HepG2 (cell line): Measurements from ENCODE around the gene GINS3. TPM values are rescaled to one million over a fixed set of nuclear protein-coding genes. Genes with fewer than 3 reads are reported as not detected.

Source experiments
- ATAC-seq: fragments of 200-7000 bp; cut with Tn5 transposase; 3 replicates; pipeline ENCODE4 v1.9.1; 2020; ENCODE audit warnings: mild to moderate bottlenecking, moderate library complexity
- BruUV-seq: library from RNA; stranded (reverse); fragments of 400-500 nt; replicated peaks from 2 replicates; lab custom pipeline; 2021; lab: Mats Ljungman, UMichigan
- CTCF ChIA-PET: fragments of 300-600 bp; formaldehyde crosslinking; extraction: SDS; loops from one replicate; lab custom pipeline; 2021; ENCODE audit warnings: low total read pairs, inconsistent platforms, low intra/inter-chr PET ratio; lab: Yijun Ruan, JAX
- POLR2A ChIA-PET: fragments of 350-600 bp; sonication (Branson Sonifier 250); formaldehyde crosslinking; loops from one replicate; lab custom pipeline; 2020; ENCODE audit warnings: antibody characterized with exemption, inconsistent platforms; lab: Yijun Ruan, JAX
- DNase-seq: peaks from one replicate; pipeline ENCODE4 v3.0.0-alpha.2; 2015; ENCODE audit warnings: low spot score
- FAIRE-seq: peaks from 3 replicates; lab custom pipeline; 2011; peaks lifted over from hg19 to GRCh38; lab: Jason Lieb, UNC
- H2AFZ ChIP-seq: one replicate; pipeline ENCODE4 v1.6.1; 2011; ENCODE audit warnings: low read length, inconsistent platforms
- H3K27ac ChIP-seq: fragments of 300-600 bp; 3 replicates; pipeline ENCODE4 v1.8.0; 2011; ENCODE audit warnings: mixed run types, mild to moderate bottlenecking, mixed read lengths, low read length, inconsistent platforms; ENCODE audit not compliant: insufficient read depth; ENCODE audit errors: extremely low read length
- H3K27me3 ChIP-seq, 2 experiments: fragments of 200-600 bp in 1 of 2; 2 replicates in 1 of 2; 3 replicates in 1 of 2; pipeline versions ENCODE4 v1.6.0 to v1.8.0; 2011; ENCODE audit warnings: low read length in 2 of 2, mild to moderate bottlenecking in 2 of 2, moderate library complexity in 2 of 2, inconsistent platforms in 1 of 2; ENCODE audit not compliant: insufficient read depth in 2 of 2, control insufficient read depth in 1 of 2
- H3K36me3 ChIP-seq, 2 experiments: fragments of 200-600 bp in 1 of 2; replicated peaks in 1 of 2; 2 replicates in 1 of 2; 3 replicates in 1 of 2; pipeline versions ENCODE4 v1.5.1 to v1.8.0; 2011; ENCODE audit warnings: low read length in 2 of 2, inconsistent platforms in 1 of 2; ENCODE audit not compliant: insufficient read depth in 2 of 2, control insufficient read depth in 1 of 2
- H3K4me1 ChIP-seq: 2 replicates; pipeline ENCODE4 v1.5.1; 2012; ENCODE audit warnings: low read length, inconsistent platforms; ENCODE audit not compliant: insufficient read depth
- H3K4me2 ChIP-seq: 2 replicates; pipeline ENCODE4 v1.6.0; 2011; ENCODE audit warnings: low read depth, low read length, inconsistent platforms
- H3K4me3 ChIP-seq, 3 experiments: fragments of 200-600 bp in 1 of 3; sonication (generic), shearing (Covaris generic) in 1 of 3; replicated peaks in 1 of 3; 2 replicates each; pipeline ENCODE4 v1.5.1; 2011 to 2016; ENCODE audit warnings: low read length in 3 of 3, inconsistent platforms in 2 of 3, low read depth in 2 of 3, mild to moderate bottlenecking in 2 of 3, control low read depth in 1 of 3, mixed read lengths in 1 of 3; ENCODE audit not compliant: insufficient read depth in 1 of 3
- H3K79me2 ChIP-seq: one replicate; pipeline ENCODE4 v1.6.1; 2011; ENCODE audit warnings: low read length, inconsistent platforms; ENCODE audit not compliant: insufficient read depth
- H3K9ac ChIP-seq: 2 replicates; pipeline ENCODE4 v1.6.0; 2011; ENCODE audit warnings: mild to moderate bottlenecking, low read depth, low read length, inconsistent platforms; ENCODE audit not compliant: insufficient read depth
- H3K9me3 ChIP-seq: 2 replicates; pipeline ENCODE4 v1.5.1; 2012; ENCODE audit warnings: mild to moderate bottlenecking, low read length
- H4K20me1 ChIP-seq: 2 replicates; pipeline ENCODE4 v1.6.0; 2011; ENCODE audit warnings: inconsistent platforms, mild to moderate bottlenecking, low read length, moderate library complexity; ENCODE audit not compliant: insufficient read depth
- CEBPG ChIP-seq: IDR thresholded peaks from 2 replicates; pipeline ENCODE4 v1.6.1; 2016
- CHD2 ChIP-seq: IDR thresholded peaks from 2 replicates; pipeline ENCODE4 v1.6.1; 2011; ENCODE audit warnings: low read depth, low read length, improper control_type of control experiment
- DNMT3B ChIP-seq: conservative IDR thresholded peaks from 2 replicates; pipeline ENCODE4 v1.6.1; 2016; ENCODE audit warnings: missing biosample characterization, control low read depth
- EP300 ChIP-seq, 3 experiments: sonication (generic) in 1 of 3; formaldehyde crosslinking in 1 of 3; IDR thresholded peaks; 2 replicates each; pipeline versions ENCODE4 v1.5.1 to v1.6.1; 2011 to 2020; ENCODE audit warnings: low read depth in 2 of 3, low read length in 2 of 3, borderline replicate concordance in 1 of 3, improper control_type of control experiment in 1 of 3, mild to moderate bottlenecking in 1 of 3, missing genetic modification reagents in 1 of 3, moderate library complexity in 1 of 3
- HOXA7 ChIP-seq: sonication (generic); formaldehyde crosslinking; IDR thresholded peaks from 2 replicates; pipeline ENCODE4 v1.8.1; 2022; ENCODE audit warnings: mild to moderate bottlenecking, missing genetic modification reagents, moderate library complexity
- JUND ChIP-seq: sonication (generic); formaldehyde crosslinking; IDR thresholded peaks from 2 replicates; pipeline ENCODE4 v1.8.0; 2022; ENCODE audit warnings: mild to moderate bottlenecking, missing genetic modification reagents
- KAT7 ChIP-seq: IDR thresholded peaks from 2 replicates; pipeline ENCODE4 v1.6.1; 2018; ENCODE audit warnings: borderline replicate concordance, missing compliant biosample characterization
- MAFF ChIP-seq: IDR thresholded peaks from 2 replicates; pipeline ENCODE4 v1.6.1; 2011; ENCODE audit warnings: low read depth, low read length, improper control_type of control experiment
- MTA1 ChIP-seq: sonication (generic); formaldehyde crosslinking; IDR thresholded peaks from 2 replicates; pipeline ENCODE4 v1.4.0; 2020; ENCODE audit warnings: missing genetic modification reagents, mild to moderate bottlenecking, borderline replicate concordance
- PCBP1 ChIP-seq: fragments of 200-400 bp; formaldehyde crosslinking; IDR thresholded peaks from 2 replicates; pipeline ENCODE4 v1.6.1; 2017; ENCODE audit warnings: mild to moderate bottlenecking, low read depth, low read length, borderline replicate concordance
- POLR2AphosphoS5 ChIP-seq: IDR thresholded peaks from 2 replicates; pipeline ENCODE4 v1.6.1; 2012; ENCODE audit warnings: low read depth, low read length
- PRMT3 ChIP-seq: sonication (generic); formaldehyde crosslinking; IDR thresholded peaks from 2 replicates; pipeline ENCODE4 v1.8.1; 2022; ENCODE audit warnings: low read depth, mild to moderate bottlenecking, moderate library complexity, missing genetic modification reagents, borderline replicate concordance
- RARA ChIP-seq: IDR thresholded peaks from 2 replicates; pipeline ENCODE4 v1.6.1; 2016; ENCODE audit warnings: missing genetic modification reagents, missing compliant biosample characterization
- ZBTB8A ChIP-seq: sonication (generic); formaldehyde crosslinking; IDR thresholded peaks from 2 replicates; pipeline ENCODE4 v1.4.0; 2020; ENCODE audit warnings: mild to moderate bottlenecking, low read depth, missing genetic modification reagents, borderline replicate concordance
- ZNF10 ChIP-seq: sonication (generic); formaldehyde crosslinking; IDR thresholded peaks from 2 replicates; pipeline ENCODE4 v1.4.0; 2020; ENCODE audit warnings: mild to moderate bottlenecking, low read depth, missing genetic modification reagents, borderline replicate concordance
- ZNF121 ChIP-seq: sonication (generic); formaldehyde crosslinking; IDR thresholded peaks from 2 replicates; pipeline ENCODE4 v1.5.0; 2020; ENCODE audit warnings: mild to moderate bottlenecking, missing genetic modification reagents
- ZNF256 ChIP-seq: sonication (generic); formaldehyde crosslinking; conservative IDR thresholded peaks from 2 replicates; pipeline ENCODE4 v1.4.0; 2020; ENCODE audit warnings: missing genetic modification reagents
- ZNF34 ChIP-seq: sonication (generic); formaldehyde crosslinking; IDR thresholded peaks from 2 replicates; pipeline ENCODE4 v1.4.0; 2020; ENCODE audit warnings: mild to moderate bottlenecking, missing genetic modification reagents, borderline replicate concordance
- ZNF549 ChIP-seq: sonication (generic); formaldehyde crosslinking; IDR thresholded peaks from 2 replicates; pipeline ENCODE4 v1.5.0; 2020; ENCODE audit warnings: missing genetic modification reagents
- ZNF644 ChIP-seq: IDR thresholded peaks from 2 replicates; pipeline ENCODE4 v1.6.1; 2016; ENCODE audit warnings: low read depth
- ZNF652 ChIP-seq: IDR thresholded peaks from 2 replicates; pipeline ENCODE4 v1.6.1; 2016; ENCODE audit warnings: low read depth, borderline replicate concordance
- ZNF720 ChIP-seq: sonication (generic); formaldehyde crosslinking; IDR thresholded peaks from 2 replicates; pipeline ENCODE4 v1.4.0; 2020; ENCODE audit warnings: missing genetic modification reagents
- WGBS: methylation state at CpG from one replicate; pipeline ENCODE4 v1.1.6; 2017; ENCODE audit warnings: low lambda C conversion rate; 5-methylcytosine and 5-hydroxymethylcytosine counted together
- in situ Hi-C: cut with HindIII; loops from 2 replicates; pipeline ENCODE4 v1.10.0; 2017; ENCODE audit warnings: low pct_unique_long_range_greater_than_20kb; ENCODE audit not compliant: extremely low pct_ligation_motif_present
- intact Hi-C: fragments of 100-400 bp; cut with micrococcal nuclease; formaldehyde crosslinking; loops from one replicate; pipeline ENCODE4 v1.10.0; 2022; ENCODE audit not compliant: unreplicated experiment
- polyA plus RNA-seq, 8 experiments: library from polyadenylated mRNA; depleted of rRNA in 3 of 8; stranded (reverse) in 7 of 8; unstranded in 1 of 8; fragments of >200 nt; fragmentation: Illumina TruSeq in 4 of 8; extraction: Trizol in 4 of 8; gene quantifications; 2 replicates each; pipeline versions ENCODE4 v1.2.1 to v1.2.3, GENCODE V29; 2011 to 2016; ENCODE audit warnings: low read depth in 4 of 8, missing spikeins in 1 of 8, mixed read lengths in 1 of 8; ENCODE audit not compliant: insufficient read depth in 1 of 8
- total RNA-seq, 5 experiments: library from RNA; depleted of rRNA; stranded (reverse); fragments of >200 nt; fragmentation: Illumina TruSeq; extraction: Trizol; gene quantifications; 2 replicates each; pipeline ENCODE4 v1.2.3, GENCODE V29; 2016; ENCODE audit warnings: low read depth in 1 of 5
- TF ChIP-seq, protein P1 (sequence below): IDR thresholded peaks from 2 replicates; pipeline ENCODE4 v1.6.1; 2016
- TF ChIP-seq, protein P2 (sequence below): sonication (generic); formaldehyde crosslinking; IDR thresholded peaks from 2 replicates; pipeline ENCODE4 v1.5.1; 2020; ENCODE audit warnings: missing genetic modification reagents, mild to moderate bottlenecking, borderline replicate concordance

GINS3 gene
- total and polyA plus RNA-seq, 2 of the 13 experiments (the other 11 are each of a cell fraction or from before 2014, with no cell fraction given), result 6.5 to 19.3 TPM

DNA sequence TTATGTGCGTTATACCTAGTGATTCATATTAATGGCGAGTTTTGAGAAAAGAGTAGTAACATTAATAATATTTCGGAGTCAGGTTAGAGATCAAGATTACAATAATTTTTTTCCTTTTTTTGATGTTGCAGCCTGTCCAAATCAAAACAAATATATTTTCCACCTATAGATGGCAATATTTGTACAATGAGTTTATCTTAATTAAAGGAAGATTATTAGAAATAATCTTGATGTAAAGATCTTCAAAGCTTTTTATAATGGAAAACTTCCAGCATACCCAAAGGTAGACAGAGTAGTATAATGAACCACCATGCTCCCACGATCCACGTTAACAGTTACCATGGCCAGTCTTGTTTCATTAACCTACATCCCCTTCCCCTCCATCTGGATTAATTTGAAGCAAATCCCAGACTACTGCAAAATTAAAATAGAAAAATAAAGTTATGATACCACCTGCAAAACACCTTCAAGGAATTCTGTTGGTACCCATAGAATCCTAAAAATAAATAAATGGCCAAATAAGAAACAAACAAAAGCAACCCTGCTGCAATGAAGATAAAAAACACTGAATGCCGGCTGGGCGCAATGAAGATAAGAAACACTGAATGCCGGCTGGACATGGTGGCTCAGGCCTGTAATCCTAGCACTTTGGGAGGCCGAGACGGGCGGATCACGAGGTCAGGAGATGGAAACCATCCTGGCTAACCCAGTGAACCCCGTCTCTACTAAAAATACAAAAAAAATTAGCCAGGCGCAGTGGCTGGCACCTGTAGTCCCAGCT lies 46.5 kb upstream of the GINS3 start (continued):
- TF ChIP-seq, protein P1, sequence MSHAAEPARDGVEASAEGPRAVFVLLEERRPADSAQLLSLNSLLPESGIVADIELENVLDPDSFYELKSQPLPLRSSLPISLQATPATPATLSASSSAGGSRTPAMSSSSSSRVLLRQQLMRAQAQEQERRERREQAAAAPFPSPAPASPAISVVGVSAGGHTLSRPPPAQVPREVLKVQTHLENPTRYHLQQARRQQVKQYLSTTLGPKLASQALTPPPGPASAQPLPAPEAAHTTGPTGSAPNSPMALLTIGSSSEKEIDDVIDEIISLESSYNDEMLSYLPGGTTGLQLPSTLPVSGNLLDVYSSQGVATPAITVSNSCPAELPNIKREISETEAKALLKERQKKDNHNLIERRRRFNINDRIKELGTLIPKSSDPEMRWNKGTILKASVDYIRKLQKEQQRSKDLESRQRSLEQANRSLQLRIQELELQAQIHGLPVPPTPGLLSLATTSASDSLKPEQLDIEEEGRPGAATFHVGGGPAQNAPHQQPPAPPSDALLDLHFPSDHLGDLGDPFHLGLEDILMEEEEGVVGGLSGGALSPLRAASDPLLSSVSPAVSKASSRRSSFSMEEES, result no peak
- TF ChIP-seq HOXA7 (CRISPR knock-in tag) (no peak), ZNF652 (no peak), ZNF10 (no peak), MAFF (no peak), MTA1 (no peak), CHD2 (no peak), RARA (CRISPR knock-in tag) (no peak), POLR2AphosphoS5 (no peak), EP300 (IDR thresholded peaks at IDR 0.05; ENCODE audit: low read depth in 2 of 2, low read length in 2 of 2) (no peak), EP300 (CRISPR knock-in tag; IDR thresholded peaks at IDR 0.05; ENCODE audit: borderline replicate concordance) (no peak), DNMT3B (CRISPR knock-in tag) (no peak)

DNA sequence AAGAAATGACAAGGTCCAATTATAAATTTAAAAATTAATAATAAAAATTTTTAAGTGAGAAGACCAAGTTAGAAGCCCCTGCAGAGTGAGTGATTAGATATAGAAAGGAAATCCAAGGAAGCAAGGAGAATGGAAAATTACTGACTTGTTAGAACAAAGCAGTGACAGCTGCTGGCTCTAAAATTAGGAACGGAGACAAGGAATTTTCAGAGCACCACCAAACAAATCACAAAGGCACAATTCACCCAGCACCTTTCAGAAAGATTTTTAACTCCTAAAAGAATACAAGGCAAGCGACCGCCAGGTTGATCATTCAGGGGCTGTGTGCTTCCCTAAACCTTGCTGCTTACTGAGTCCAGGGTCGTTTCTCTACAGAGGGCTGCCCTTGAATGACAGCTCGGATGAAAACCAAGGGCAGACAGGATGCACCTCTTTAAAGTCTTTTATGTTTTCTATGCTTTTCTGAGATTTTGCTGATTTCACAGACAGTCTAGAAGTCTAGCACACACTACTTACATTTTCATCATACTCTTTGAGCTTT lies 45.4 kb upstream of the GINS3 start:
- H3K9ac ChIP-seq, result no peak overlapping the region
- H3K27me3 ChIP-seq, result peaks cover 0 to 16% of the 10 kb centered on the region in 2 experiments; a peak in 2 of 5 replicates
- ChIA-PET CTCF (no interaction called here), POLR2A (no interaction called here)
- FAIRE-seq (no peak), DNase-seq (no peak), ATAC-seq (no peak)
- H3K9me3 ChIP-seq, result no peaks in the 10 kb centered on the region
- no peak overlapping the region for H2AFZ ChIP-seq
- in situ Hi-C loops (no loop called here), intact Hi-C loops (no loop called here)
- H3K27ac ChIP-seq, result no peak overlapping the region
- H3K4me3 ChIP-seq, result no peak overlapping the region
- no peaks in the 10 kb centered on the region for H4K20me1 ChIP-seq
- no TSS peak for BruUV-seq
- no peak overlapping the region for H3K4me2 ChIP-seq
- 35% methylated on average over 5 of the region's 5 CpGs for WGBS
- H3K36me3 ChIP-seq, result no peaks in the 10 kb centered on the region
- H3K4me1 ChIP-seq, result no peaks in the 10 kb centered on the region
- no peaks in the 10 kb centered on the region for H3K79me2 ChIP-seq
- no peak for TF ChIP-seq PRMT3 (CRISPR knock-in tag)
- TF ChIP-seq JUND (CRISPR knock-in tag), result no peak
- no peak for TF ChIP-seq ZNF549 (CRISPR knock-in tag)
- no peak for TF ChIP-seq ZNF720 (CRISPR knock-in tag)
- no peak for TF ChIP-seq ZNF256 (CRISPR knock-in tag)
- TF ChIP-seq ZNF121 (CRISPR knock-in tag), result no peak
- no peak for TF ChIP-seq ZNF34 (CRISPR knock-in tag)
- TF ChIP-seq, protein P2, sequence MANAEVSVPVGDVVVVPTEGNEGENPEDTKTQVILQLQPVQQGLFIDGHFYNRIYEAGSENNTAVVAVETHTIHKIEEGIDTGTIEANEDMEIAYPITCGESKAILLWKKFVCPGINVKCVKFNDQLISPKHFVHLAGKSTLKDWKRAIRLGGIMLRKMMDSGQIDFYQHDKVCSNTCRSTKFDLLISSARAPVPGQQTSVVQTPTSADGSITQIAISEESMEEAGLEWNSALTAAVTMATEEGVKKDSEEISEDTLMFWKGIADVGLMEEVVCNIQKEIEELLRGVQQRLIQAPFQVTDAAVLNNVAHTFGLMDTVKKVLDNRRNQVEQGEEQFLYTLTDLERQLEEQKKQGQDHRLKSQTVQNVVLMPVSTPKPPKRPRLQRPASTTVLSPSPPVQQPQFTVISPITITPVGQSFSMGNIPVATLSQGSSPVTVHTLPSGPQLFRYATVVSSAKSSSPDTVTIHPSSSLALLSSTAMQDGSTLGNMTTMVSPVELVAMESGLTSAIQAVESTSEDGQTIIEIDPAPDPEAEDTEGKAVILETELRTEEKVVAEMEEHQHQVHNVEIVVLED (CRISPR knock-in tag), result no peak
- TF ChIP-seq CEBPG, result no peak
- no peak for TF ChIP-seq DNMT3B (CRISPR knock-in tag)
- no peak for TF ChIP-seq PCBP1
- no peak for TF ChIP-seq ZNF644 (CRISPR knock-in tag)
- no peak for TF ChIP-seq ZBTB8A (CRISPR knock-in tag)
- TF ChIP-seq KAT7 (CRISPR knock-in tag), result no peak
